GM23248 (cell line): Measurements from ENCODE around the gene ST3GAL6. TPM values are rescaled to one million over a fixed set of nuclear protein-coding genes. Genes with fewer than 3 reads are reported as not detected.

Source experiments
- DNase-seq: peaks from one replicate; pipeline ENCODE4 v3.0.0-alpha.2; 2015
- H2AFZ ChIP-seq: fragments of 200-600 bp; sonication (generic); 2 replicates; pipeline ENCODE4 v1.6.1; 2016; ENCODE audit warnings: antibody characterized with exemption
- H3F3A ChIP-seq: fragments of 200-600 bp; sonication (generic); 2 replicates; pipeline ENCODE4 v1.6.1; 2016; ENCODE audit warnings: mild to moderate bottlenecking, antibody characterized with exemption, mixed run types; ENCODE audit not compliant: insufficient read depth
- H3K27ac ChIP-seq: fragments of 200-600 bp; sonication (generic); 2 replicates; pipeline ENCODE4 v1.5.1; 2016; ENCODE audit warnings: mild to moderate bottlenecking
- H3K27me3 ChIP-seq: fragments of 200-600 bp; sonication (generic); replicated peaks from 2 replicates; pipeline ENCODE4 v1.6.1; 2016; ENCODE audit warnings: mild to moderate bottlenecking; ENCODE audit not compliant: insufficient read depth
- H3K36me3 ChIP-seq: fragments of 200-600 bp; sonication (generic); 2 replicates; pipeline ENCODE4 v1.6.1; 2016; ENCODE audit warnings: low read depth, mild to moderate bottlenecking
- H3K4me1 ChIP-seq: fragments of 200-600 bp; sonication (generic); 2 replicates; pipeline ENCODE4 v1.6.1; 2016; ENCODE audit warnings: mild to moderate bottlenecking; ENCODE audit not compliant: insufficient read depth
- H3K4me2 ChIP-seq: fragments of 200-600 bp; sonication (generic); one replicate; pipeline ENCODE4 v1.6.1; 2016; ENCODE audit warnings: mild to moderate bottlenecking; ENCODE audit not compliant: unreplicated experiment
- H3K4me3 ChIP-seq: fragments of 200-600 bp; sonication (generic); 2 replicates; pipeline ENCODE4 v1.5.1; 2016; ENCODE audit warnings: mild to moderate bottlenecking
- H3K79me2 ChIP-seq: fragments of 200-600 bp; sonication (generic); 2 replicates; pipeline ENCODE4 v1.6.1; 2016; ENCODE audit warnings: mild to moderate bottlenecking; ENCODE audit not compliant: insufficient read depth
- H3K9ac ChIP-seq: fragments of 200-600 bp; sonication (generic); 2 replicates; pipeline ENCODE4 v1.6.1; 2016; ENCODE audit warnings: mild to moderate bottlenecking
- H3K9me2 ChIP-seq: fragments of 200-600 bp; sonication (generic); 2 replicates; pipeline ENCODE4 v1.6.1; 2016; ENCODE audit warnings: mixed run types, mild to moderate bottlenecking, moderate library complexity; ENCODE audit not compliant: insufficient read depth
- H3K9me3 ChIP-seq: fragments of 200-600 bp; sonication (generic); one replicate; pipeline ENCODE4 v1.6.1; 2017; ENCODE audit warnings: low read depth
- H4K20me1 ChIP-seq: fragments of 200-600 bp; sonication (generic); 2 replicates; pipeline ENCODE4 v1.6.0; 2016; ENCODE audit not compliant: insufficient read depth
- EZH2 ChIP-seq: fragments of 200-600 bp; sonication (generic); IDR thresholded peaks from 2 replicates; pipeline ENCODE4 v1.6.1; 2018; ENCODE audit warnings: antibody characterized with exemption, mild to moderate bottlenecking; ENCODE audit not compliant: insufficient read depth, poor library complexity, severe bottlenecking
- EZH2phosphoT487 ChIP-seq: fragments of 200-600 bp; sonication (generic); IDR thresholded peaks from 2 replicates; pipeline ENCODE4 v1.6.1; 2018; ENCODE audit warnings: antibody characterized with exemption, moderate library complexity, mild to moderate bottlenecking, low read depth; ENCODE audit not compliant: insufficient read depth
- WGBS, 2 experiments: methylation state at CpG; one replicate each; pipeline ENCODE4 v1.1.6; 2015 to 2017; ENCODE audit warnings: low lambda C conversion rate in 2 of 2, low coverage in 1 of 2; ENCODE audit errors: missing lambda C conversion rate in 2 of 2; 5-methylcytosine and 5-hydroxymethylcytosine counted together
- in situ Hi-C: fragments of 300-500 bp; cut with MboI; formaldehyde crosslinking; loops from 2 replicates; pipeline ENCODE4 v1.15.0; 2020
- polyA plus RNA-seq: library from polyadenylated mRNA; unstranded; fragments of >200 nt; fragmentation: Nextera tagmentation; extraction: Ambion mirVana; gene quantifications from 2 replicates; pipeline ENCODE4 v1.2.1, GENCODE V29; 2016
- total RNA-seq: library from RNA; depleted of rRNA; stranded (reverse); fragments of >200 nt; shearing (Covaris generic); gene quantifications from 2 replicates; pipeline ENCODE4 v1.2.3, GENCODE V29; 2014

Gene ST3GAL6
- total and polyA plus RNA-seq, 2 experiments from 2014 or later, result 1.9 TPM; not detected in 1

- H3F3A ChIP-seq, result no peaks in the 10 kb centered on the region
- in situ Hi-C loops, result no loop called here
- TF ChIP-seq EZH2, result no peak
- no peak for TF ChIP-seq EZH2phosphoT487
- H3K9me2 ChIP-seq, result no peaks in the 10 kb centered on the region
- no peaks in the 10 kb centered on the region for H4K20me1 ChIP-seq
- H3K4me2 ChIP-seq, result no peak overlapping the region
- H3K4me1 ChIP-seq, result no peaks in the 10 kb centered on the region
- H3K9ac ChIP-seq, result no peak overlapping the region
- no peaks in the 10 kb centered on the region for H3K36me3 ChIP-seq
- H3K4me3 ChIP-seq, result no peak overlapping the region
- H3K27ac ChIP-seq, result no peak overlapping the region
- no peak overlapping the region for H2AFZ ChIP-seq
- H3K9me3 ChIP-seq, result no peaks in the 10 kb centered on the region
- WGBS, 2 experiments, result 70% methylated on average over 8 of the region's 8 CpGs
- DNase-seq, result no peak
- H3K79me2 ChIP-seq, result no peaks in the 10 kb centered on the region
- peaks cover 60% of the 10 kb centered on the region for H3K27me3 ChIP-seq
Measured at GRCh38 chr3:98770261-98771039, 7.3 kb downstream of the ST3GAL6 start.

GRCh38 chr3:98772022-98772421, 8.9 kb downstream of the ST3GAL6 start:
- no peaks in the 10 kb centered on the region for H3K9me3 ChIP-seq
- no peak overlapping the region for H3K9ac ChIP-seq
- H2AFZ ChIP-seq, result no peak overlapping the region
- WGBS, 2 experiments, result 33 to 58% methylated on average over 2 of the region's 2 CpGs
- H3K4me2 ChIP-seq, result no peak overlapping the region
- H3K27ac ChIP-seq, result no peak overlapping the region
- H3F3A ChIP-seq, result no peaks in the 10 kb centered on the region; the same call in 1 of the 2 replicates
- no peaks in the 10 kb centered on the region for H3K36me3 ChIP-seq
- no peaks in the 10 kb centered on the region for H3K9me2 ChIP-seq
- TF ChIP-seq EZH2phosphoT487 (no peak), EZH2 (no peak)
- H3K4me3 ChIP-seq, result no peak overlapping the region
- no peaks in the 10 kb centered on the region for H3K4me1 ChIP-seq
- in situ Hi-C loops, result no loop called here
- no peaks in the 10 kb centered on the region for H3K79me2 ChIP-seq
- H3K27me3 ChIP-seq, result peaks cover 53% of the 10 kb centered on the region
- DNase-seq, result no peak
- no peaks in the 10 kb centered on the region for H4K20me1 ChIP-seq

GRCh38 chr3:98775459-98776139, 12.5 kb downstream of the ST3GAL6 start:
- in situ Hi-C loops, result no loop called here
- H2AFZ ChIP-seq, result no peak overlapping the region
- no peak for TF ChIP-seq EZH2phosphoT487
- TF ChIP-seq EZH2, result no peak
- H3K9me3 ChIP-seq, result no peaks in the 10 kb centered on the region
- no peak overlapping the region for H3K9ac ChIP-seq
- no peak overlapping the region for H3K4me2 ChIP-seq
- no peaks in the 10 kb centered on the region for H4K20me1 ChIP-seq
- no peaks in the 10 kb centered on the region for H3K9me2 ChIP-seq
- H3F3A ChIP-seq, result peaks cover 35% of the 10 kb centered on the region
- H3K79me2 ChIP-seq, result no peaks in the 10 kb centered on the region
- no peak for DNase-seq
- H3K4me3 ChIP-seq, result no peak overlapping the region
- peaks cover 30% of the 10 kb centered on the region for H3K4me1 ChIP-seq
- no peak overlapping the region for H3K27ac ChIP-seq
- H3K36me3 ChIP-seq, result no peaks in the 10 kb centered on the region
- peaks cover 24% of the 10 kb centered on the region for H3K27me3 ChIP-seq
- 87 to 88% methylated on average over 3 of the region's 3 CpGs for WGBS, 2 experiments

- no peaks in the 10 kb centered on the region for H3K36me3 ChIP-seq
- H3K79me2 ChIP-seq, result no peaks in the 10 kb centered on the region
- no peak overlapping the region for H3K4me2 ChIP-seq
- no peak overlapping the region for H3K9ac ChIP-seq
- peaks cover 19% of the 10 kb centered on the region for H3K27me3 ChIP-seq
- DNase-seq, result no peak
- no peak overlapping the region for H3K4me3 ChIP-seq
- TF ChIP-seq EZH2, result no peak
- TF ChIP-seq EZH2phosphoT487, result no peak
- H3K9me2 ChIP-seq, result no peaks in the 10 kb centered on the region
- H3K27ac ChIP-seq, result no peak overlapping the region
- H4K20me1 ChIP-seq, result no peaks in the 10 kb centered on the region
- H3K9me3 ChIP-seq, result no peaks in the 10 kb centered on the region
- H2AFZ ChIP-seq, result no peak overlapping the region
- peaks cover 30% of the 10 kb centered on the region for H3K4me1 ChIP-seq
- peaks cover 35% of the 10 kb centered on the region for H3F3A ChIP-seq
- in situ Hi-C loops, result no loop called here
Measured at GRCh38 chr3:98776140-98776493, 13.0 kb downstream of the ST3GAL6 start.
